HEK293 (cell line): ENCODE measurements around the gene ACSS1.

Source experiments
- CTCF ChIA-PET: fragments of 350-600 bp; formaldehyde crosslinking; extraction: SDS; loops from one replicate; lab custom pipeline; 2021; ENCODE audit warnings: antibody characterized with exemption; lab: Yijun Ruan, JAX
- POLR2A ChIA-PET: fragments of 300-600 bp; formaldehyde crosslinking; extraction: SDS; loops from one replicate; lab custom pipeline; 2020; ENCODE audit warnings: antibody characterized with exemption, inconsistent platforms; lab: Yijun Ruan, JAX
- H3K27ac ChIP-seq: fragments of 200-500 bp; sonication (Bioruptor generic); 2 replicates; pipeline ENCODE4 v1.5.1; 2014; ENCODE audit warnings: low read depth, low read length, control low read depth, inconsistent platforms; ENCODE audit errors: extremely low read depth
- H3K36me3 ChIP-seq, 2 experiments: fragments of 200-500 bp in 1 of 2; sonication (Bioruptor generic) in 1 of 2; 1 replicate in 1 of 2; 2 replicates in 1 of 2; pipeline ENCODE4 v1.5.1; 2014 to 2017; ENCODE audit warnings: inconsistent platforms in 2 of 2, low read length in 2 of 2; ENCODE audit not compliant: control insufficient read depth in 2 of 2, insufficient read depth in 1 of 2
- H3K4me1 ChIP-seq: fragments of 200-500 bp; sonication (Bioruptor generic); 2 replicates; pipeline ENCODE4 v1.5.1; 2014; ENCODE audit warnings: mild to moderate bottlenecking, low read length, inconsistent platforms; ENCODE audit not compliant: control insufficient read depth, insufficient read depth
- H3K4me3 ChIP-seq: 2 replicates; pipeline ENCODE4 v1.5.1; 2011; ENCODE audit warnings: low read depth, mild to moderate bottlenecking, control low read depth, low read length, moderate library complexity
- H3K9me3 ChIP-seq: fragments of 200-500 bp; sonication (Bioruptor generic); 2 replicates; pipeline ENCODE4 v1.5.1; 2014; ENCODE audit warnings: low read depth, low read length, inconsistent platforms; ENCODE audit not compliant: control insufficient read depth, insufficient read depth
- BCL11A ChIP-seq: fragments of 450-650 bp; formaldehyde crosslinking; IDR thresholded peaks from 2 replicates; pipeline ENCODE4 v1.5.1; 2016; ENCODE audit warnings: low read depth, missing biosample characterization, missing genetic modification characterization
- HOXD13 ChIP-seq: sonication (generic); formaldehyde crosslinking; IDR thresholded peaks from 2 replicates; pipeline ENCODE4 v1.8.0; 2022; ENCODE audit warnings: missing genetic modification reagents, borderline replicate concordance
- KLF7 ChIP-seq: fragments of 450-650 bp; formaldehyde crosslinking; IDR thresholded peaks from 2 replicates; pipeline ENCODE4 v1.5.1; 2016; ENCODE audit warnings: missing biosample characterization, missing genetic modification characterization, borderline replicate concordance
- SCRT2 ChIP-seq: fragments of 450-650 bp; formaldehyde crosslinking; IDR thresholded peaks from 2 replicates; pipeline ENCODE4 v1.5.1; 2016; ENCODE audit warnings: missing biosample characterization, missing genetic modification characterization
- ZBTB48 ChIP-seq: fragments of 450-650 bp; formaldehyde crosslinking; IDR thresholded peaks from 2 replicates; pipeline ENCODE4 v1.5.1; 2016; ENCODE audit warnings: missing biosample characterization, missing genetic modification characterization
- ZFP69B ChIP-seq: fragments of 450-650 bp; formaldehyde crosslinking; IDR thresholded peaks from 2 replicates; pipeline ENCODE4 v1.5.1; 2016; ENCODE audit warnings: missing biosample characterization, missing genetic modification characterization
- ZNF155 ChIP-seq: fragments of 450-650 bp; formaldehyde crosslinking; IDR thresholded peaks from 2 replicates; pipeline ENCODE4 v1.5.1; 2016; ENCODE audit warnings: missing biosample characterization, missing genetic modification characterization
- ZNF221 ChIP-seq: fragments of 450-650 bp; formaldehyde crosslinking; IDR thresholded peaks from 2 replicates; pipeline ENCODE4 v1.5.1; 2017; ENCODE audit warnings: missing biosample characterization, missing genetic modification characterization, borderline replicate concordance
- ZNF274 ChIP-seq, 2 experiments: fragments of 200-500 bp in 1 of 2; fragments of 450-650 bp in 1 of 2; sonication (Bioruptor generic) in 1 of 2; formaldehyde crosslinking in 1 of 2; IDR thresholded peaks; 2 replicates each; pipeline versions ENCODE4 v1.5.1 to v1.6.1; 2014 to 2016; ENCODE audit warnings: borderline replicate concordance in 1 of 2, inconsistent platforms in 1 of 2, low read length in 1 of 2, missing biosample characterization in 1 of 2, missing genetic modification characterization in 1 of 2
- ZNF311 ChIP-seq: fragments of 450-650 bp; formaldehyde crosslinking; IDR thresholded peaks from 2 replicates; pipeline ENCODE4 v1.5.1; 2017; ENCODE audit warnings: missing biosample characterization, missing genetic modification characterization, borderline replicate concordance
- ZNF335 ChIP-seq: fragments of 450-650 bp; formaldehyde crosslinking; conservative IDR thresholded peaks from 2 replicates; pipeline ENCODE4 v1.5.1; 2016; ENCODE audit warnings: missing biosample characterization, missing genetic modification characterization
- ZNF37A ChIP-seq: fragments of 450-650 bp; IDR thresholded peaks from 2 replicates; pipeline ENCODE4 v1.5.1; 2018; ENCODE audit warnings: missing biosample characterization, missing genetic modification characterization
- ZNF398 ChIP-seq: fragments of 450-650 bp; formaldehyde crosslinking; IDR thresholded peaks from 2 replicates; pipeline ENCODE4 v1.5.1; 2017; ENCODE audit warnings: missing biosample characterization, missing genetic modification characterization
- ZNF610 ChIP-seq: fragments of 450-650 bp; formaldehyde crosslinking; IDR thresholded peaks from 2 replicates; pipeline ENCODE4 v1.5.1; 2016; ENCODE audit warnings: missing biosample characterization, missing genetic modification characterization, borderline replicate concordance
- ZNF664 ChIP-seq: fragments of 450-650 bp; formaldehyde crosslinking; IDR thresholded peaks from 2 replicates; pipeline ENCODE4 v1.5.1; 2016; ENCODE audit warnings: missing biosample characterization, missing genetic modification characterization
- ZNF670 ChIP-seq: fragments of 450-650 bp; formaldehyde crosslinking; IDR thresholded peaks from 2 replicates; pipeline ENCODE4 v1.5.1; 2016; ENCODE audit warnings: missing biosample characterization, missing genetic modification characterization, low read depth
- TF ChIP-seq, protein P1 (sequence below): fragments of 450-650 bp; formaldehyde crosslinking; IDR thresholded peaks from 2 replicates; pipeline ENCODE4 v1.5.1; 2016; ENCODE audit warnings: missing biosample characterization, missing genetic modification characterization
- TF ChIP-seq, protein P2 (sequence below): fragments of 450-650 bp; formaldehyde crosslinking; IDR thresholded peaks from 2 replicates; pipeline ENCODE4 v1.5.1; 2016; ENCODE audit warnings: missing biosample characterization, missing genetic modification characterization, low read depth

Gene ACSS1

GRCh38 chr20:24977797-24978196 is 80.1 kb downstream of the ACSS1 start:
- CTCF ChIA-PET = interaction anchor here (1.0 kb wide), 1 partner anchor 16 kb away, joined by 3 read pairs; no protein-coding TSS in a partner anchor
- no peak overlapping the region for H3K4me3 ChIP-seq
- H3K36me3 ChIP-seq = peaks cover 3 to 74% of the 10 kb centered on the region in 2 experiments; a peak in 2 of 3 replicates
- no peaks in the 10 kb centered on the region for H3K9me3 ChIP-seq
- H3K27ac ChIP-seq = no peak overlapping the region
- H3K4me1 ChIP-seq = no peaks in the 10 kb centered on the region
- TF ChIP-seq ZNF670 (no peak), ZFP69B (tag by site-specific recombination) (no peak), ZNF37A (no peak)
- TF ChIP-seq, all 188 proteins: peak for 0
- POLR2A ChIA-PET = no interaction called here

DNA sequence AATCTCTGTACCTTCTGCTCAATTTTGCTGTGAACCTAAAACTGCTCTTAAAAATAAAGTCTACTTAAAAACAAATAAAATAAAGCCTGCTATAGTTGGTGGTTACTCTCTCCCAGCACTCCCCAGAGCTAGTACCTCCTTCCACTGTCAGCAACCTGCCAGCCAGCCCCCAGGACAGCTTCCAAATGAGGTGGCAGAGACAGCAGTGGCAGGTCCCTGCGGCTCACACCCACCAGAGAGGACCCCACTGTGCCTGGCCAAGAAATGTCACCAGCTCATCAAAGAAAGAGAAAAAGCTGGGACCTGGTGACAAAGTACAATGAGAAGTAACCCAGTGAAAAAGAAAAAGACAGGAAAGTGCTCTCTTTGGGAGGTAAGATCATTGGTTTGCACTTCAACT is 80.6 kb downstream of the ACSS1 start:
- TF ChIP-seq, protein P1, sequence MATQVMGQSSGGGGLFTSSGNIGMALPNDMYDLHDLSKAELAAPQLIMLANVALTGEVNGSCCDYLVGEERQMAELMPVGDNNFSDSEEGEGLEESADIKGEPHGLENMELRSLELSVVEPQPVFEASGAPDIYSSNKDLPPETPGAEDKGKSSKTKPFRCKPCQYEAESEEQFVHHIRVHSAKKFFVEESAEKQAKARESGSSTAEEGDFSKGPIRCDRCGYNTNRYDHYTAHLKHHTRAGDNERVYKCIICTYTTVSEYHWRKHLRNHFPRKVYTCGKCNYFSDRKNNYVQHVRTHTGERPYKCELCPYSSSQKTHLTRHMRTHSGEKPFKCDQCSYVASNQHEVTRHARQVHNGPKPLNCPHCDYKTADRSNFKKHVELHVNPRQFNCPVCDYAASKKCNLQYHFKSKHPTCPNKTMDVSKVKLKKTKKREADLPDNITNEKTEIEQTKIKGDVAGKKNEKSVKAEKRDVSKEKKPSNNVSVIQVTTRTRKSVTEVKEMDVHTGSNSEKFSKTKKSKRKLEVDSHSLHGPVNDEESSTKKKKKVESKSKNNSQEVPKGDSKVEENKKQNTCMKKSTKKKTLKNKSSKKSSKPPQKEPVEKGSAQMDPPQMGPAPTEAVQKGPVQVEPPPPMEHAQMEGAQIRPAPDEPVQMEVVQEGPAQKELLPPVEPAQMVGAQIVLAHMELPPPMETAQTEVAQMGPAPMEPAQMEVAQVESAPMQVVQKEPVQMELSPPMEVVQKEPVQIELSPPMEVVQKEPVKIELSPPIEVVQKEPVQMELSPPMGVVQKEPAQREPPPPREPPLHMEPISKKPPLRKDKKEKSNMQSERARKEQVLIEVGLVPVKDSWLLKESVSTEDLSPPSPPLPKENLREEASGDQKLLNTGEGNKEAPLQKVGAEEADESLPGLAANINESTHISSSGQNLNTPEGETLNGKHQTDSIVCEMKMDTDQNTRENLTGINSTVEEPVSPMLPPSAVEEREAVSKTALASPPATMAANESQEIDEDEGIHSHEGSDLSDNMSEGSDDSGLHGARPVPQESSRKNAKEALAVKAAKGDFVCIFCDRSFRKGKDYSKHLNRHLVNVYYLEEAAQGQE (tag by site-specific recombination) = no peak
- TF ChIP-seq KLF7 (tag by site-specific recombination) (no peak), ZNF155 (tag by site-specific recombination) (no peak), ZNF664 (tag by site-specific recombination) (no peak)
- no peak overlapping the region for H3K4me3 ChIP-seq
- no peaks in the 10 kb centered on the region for H3K9me3 ChIP-seq
- no peaks in the 10 kb centered on the region for H3K4me1 ChIP-seq
- peaks cover 3 to 76% of the 10 kb centered on the region in 2 experiments; a peak in 2 of 3 replicates for H3K36me3 ChIP-seq
- POLR2A ChIA-PET = no interaction called here
- no peak overlapping the region for H3K27ac ChIP-seq
- CTCF ChIA-PET = no interaction called here

DNA sequence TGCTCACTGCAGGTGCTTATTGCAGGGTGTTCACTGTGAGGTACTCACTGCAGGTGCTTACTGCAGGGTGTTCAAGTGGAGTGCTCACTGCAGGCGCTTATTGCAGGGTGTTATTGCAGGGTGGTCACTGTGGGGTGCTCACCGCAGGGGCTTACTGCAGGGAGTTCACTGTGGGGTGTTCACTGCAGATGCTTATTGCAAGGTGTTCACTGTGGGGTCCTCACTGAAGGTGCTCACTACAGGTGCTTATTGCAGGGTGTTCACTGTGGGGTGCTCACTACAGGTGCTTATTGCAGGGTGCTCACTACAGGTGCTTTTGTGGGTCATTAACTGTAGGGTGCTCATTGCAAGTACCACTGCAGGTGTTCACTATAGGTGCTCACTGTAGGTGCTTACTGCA is 85.6 kb downstream of the ACSS1 start:
- Histone ChIP-seq H3K4me3 (no peak overlapping the region), H3K27ac (no peak overlapping the region), H3K4me1 (no peaks in the 10 kb centered on the region), H3K36me3 (peaks cover 0 to 73% of the 10 kb centered on the region in 2 experiments; a peak in 2 of 3 replicates), H3K9me3 (no peaks in the 10 kb centered on the region)
- CTCF ChIA-PET = no interaction called here
- POLR2A ChIA-PET = no interaction called here
- TF ChIP-seq SCRT2 = no peak
- TF ChIP-seq ZNF610 (tag by site-specific recombination) = no peak
- no peak for TF ChIP-seq ZBTB48 (tag by site-specific recombination)
- TF ChIP-seq ZNF274 (IDR thresholded peaks at IDR 0.05; ENCODE audit: low read length) = no peak
- no peak for TF ChIP-seq ZNF274 (tag by site-specific recombination; IDR thresholded peaks at IDR 0.05; ENCODE audit: borderline replicate concordance)
- TF ChIP-seq ZNF311 (tag by site-specific recombination) = no peak
- TF ChIP-seq BCL11A (tag by site-specific recombination) = no peak
- TF ChIP-seq ZNF221 (tag by site-specific recombination) = no peak
- no peak for TF ChIP-seq ZNF398 (tag by site-specific recombination)
- no peak for TF ChIP-seq HOXD13 (CRISPR knock-in tag)
- TF ChIP-seq KLF7 (tag by site-specific recombination) = no peak
- TF ChIP-seq ZNF335 (tag by site-specific recombination) = no peak
- TF ChIP-seq, protein P2, sequence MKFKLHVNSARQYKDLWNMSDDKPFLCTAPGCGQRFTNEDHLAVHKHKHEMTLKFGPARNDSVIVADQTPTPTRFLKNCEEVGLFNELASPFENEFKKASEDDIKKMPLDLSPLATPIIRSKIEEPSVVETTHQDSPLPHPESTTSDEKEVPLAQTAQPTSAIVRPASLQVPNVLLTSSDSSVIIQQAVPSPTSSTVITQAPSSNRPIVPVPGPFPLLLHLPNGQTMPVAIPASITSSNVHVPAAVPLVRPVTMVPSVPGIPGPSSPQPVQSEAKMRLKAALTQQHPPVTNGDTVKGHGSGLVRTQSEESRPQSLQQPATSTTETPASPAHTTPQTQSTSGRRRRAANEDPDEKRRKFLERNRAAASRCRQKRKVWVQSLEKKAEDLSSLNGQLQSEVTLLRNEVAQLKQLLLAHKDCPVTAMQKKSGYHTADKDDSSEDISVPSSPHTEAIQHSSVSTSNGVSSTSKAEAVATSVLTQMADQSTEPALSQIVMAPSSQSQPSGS = no peak
